ENCODE data around the gene HIVEP3. TPM values are rescaled to one million over a fixed set of nuclear protein-coding genes. Genes with fewer than 3 reads are reported as not detected.

Gene HIVEP3
- total and polyA plus RNA-seq, 2 of the 13 experiments (the other 11 are each of a cell fraction or from before 2014, with no cell fraction given) = 0.05 TPM; not detected in 1

GRCh38 chr1:41698916-41699860 is 219.5 kb downstream of the HIVEP3 start:
- CTCF ChIA-PET (ENCODE audit: low intra/inter-chr PET ratio, low total read pairs) = no interaction called here
- POLR2A ChIA-PET = no interaction called here
- 32% methylated on average over 8 of the region's 19 CpGs for whole genome bisulfite sequencing (ENCODE audit: low lambda C conversion rate)

More at GRCh38 chr1:41698916-41699860, 219.5 kb downstream of the HIVEP3 start:
- no peaks in the 10 kb centered on the region for H3K36me3 ChIP-seq (replicated peaks in 1 of 2; ENCODE audit: control insufficient read depth in 1 of 2, insufficient read depth in 2 of 2, low read length in 2 of 2)
- TF ChIP-seq, protein P1, sequence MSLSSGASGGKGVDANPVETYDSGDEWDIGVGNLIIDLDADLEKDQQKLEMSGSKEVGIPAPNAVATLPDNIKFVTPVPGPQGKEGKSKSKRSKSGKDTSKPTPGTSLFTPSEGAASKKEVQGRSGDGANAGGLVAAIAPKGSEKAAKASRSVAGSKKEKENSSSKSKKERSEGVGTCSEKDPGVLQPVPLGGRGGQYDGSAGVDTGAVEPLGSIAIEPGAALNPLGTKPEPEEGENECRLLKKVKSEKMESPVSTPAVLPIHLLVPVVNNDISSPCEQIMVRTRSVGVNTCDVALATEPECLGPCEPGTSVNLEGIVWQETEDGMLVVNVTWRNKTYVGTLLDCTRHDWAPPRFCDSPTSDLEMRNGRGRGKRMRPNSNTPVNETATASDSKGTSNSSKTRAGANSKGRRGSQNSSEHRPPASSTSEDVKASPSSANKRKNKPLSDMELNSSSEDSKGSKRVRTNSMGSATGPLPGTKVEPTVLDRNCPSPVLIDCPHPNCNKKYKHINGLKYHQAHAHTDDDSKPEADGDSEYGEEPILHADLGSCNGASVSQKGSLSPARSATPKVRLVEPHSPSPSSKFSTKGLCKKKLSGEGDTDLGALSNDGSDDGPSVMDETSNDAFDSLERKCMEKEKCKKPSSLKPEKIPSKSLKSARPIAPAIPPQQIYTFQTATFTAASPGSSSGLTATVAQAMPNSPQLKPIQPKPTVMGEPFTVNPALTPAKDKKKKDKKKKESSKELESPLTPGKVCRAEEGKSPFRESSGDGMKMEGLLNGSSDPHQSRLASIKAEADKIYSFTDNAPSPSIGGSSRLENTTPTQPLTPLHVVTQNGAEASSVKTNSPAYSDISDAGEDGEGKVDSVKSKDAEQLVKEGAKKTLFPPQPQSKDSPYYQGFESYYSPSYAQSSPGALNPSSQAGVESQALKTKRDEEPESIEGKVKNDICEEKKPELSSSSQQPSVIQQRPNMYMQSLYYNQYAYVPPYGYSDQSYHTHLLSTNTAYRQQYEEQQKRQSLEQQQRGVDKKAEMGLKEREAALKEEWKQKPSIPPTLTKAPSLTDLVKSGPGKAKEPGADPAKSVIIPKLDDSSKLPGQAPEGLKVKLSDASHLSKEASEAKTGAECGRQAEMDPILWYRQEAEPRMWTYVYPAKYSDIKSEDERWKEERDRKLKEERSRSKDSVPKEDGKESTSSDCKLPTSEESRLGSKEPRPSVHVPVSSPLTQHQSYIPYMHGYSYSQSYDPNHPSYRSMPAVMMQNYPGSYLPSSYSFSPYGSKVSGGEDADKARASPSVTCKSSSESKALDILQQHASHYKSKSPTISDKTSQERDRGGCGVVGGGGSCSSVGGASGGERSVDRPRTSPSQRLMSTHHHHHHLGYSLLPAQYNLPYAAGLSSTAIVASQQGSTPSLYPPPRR (CRISPR knock-in tag; IDR thresholded peaks at IDR 0.05; ENCODE audit: borderline replicate concordance) = no peak
- no peak for TF ChIP-seq ZFP37 (CRISPR knock-in tag; IDR thresholded peaks at IDR 0.05; ENCODE audit: borderline replicate concordance)
- no peak for TF ChIP-seq HDAC1 (CRISPR knock-in tag; IDR thresholded peaks at IDR 0.05)
- no peak for TF ChIP-seq ZNF773 (CRISPR knock-in tag; IDR thresholded peaks at IDR 0.05; ENCODE audit: borderline replicate concordance)
- no peak for TF ChIP-seq SIX1 (CRISPR knock-in tag; IDR thresholded peaks at IDR 0.05; ENCODE audit: borderline replicate concordance)
- TF ChIP-seq FOXM1 (CRISPR knock-in tag; IDR thresholded peaks at IDR 0.05) = no peak
- TF ChIP-seq DRAP1 (CRISPR knock-in tag; IDR thresholded peaks at IDR 0.05) = no peak
- no peak for TF ChIP-seq NFYB (CRISPR knock-in tag; IDR thresholded peaks at IDR 0.05)
- TF ChIP-seq ZNF7 (CRISPR knock-in tag; IDR thresholded peaks at IDR 0.05) = no peak
- no peak for TF ChIP-seq RFX5 (IDR thresholded peaks at IDR 0.05; ENCODE audit: low read depth, low read length)
- no peak for TF ChIP-seq MTA1 (CRISPR knock-in tag; IDR thresholded peaks at IDR 0.05; ENCODE audit: borderline replicate concordance)
- BruUV-seq (replicated peaks) = no TSS peak
- ATAC-seq (no peak), FAIRE-seq (no peak), DNase-seq (ENCODE audit: low spot score) (no peak)
- H3K27ac ChIP-seq (ENCODE audit: extremely low read length, insufficient read depth, low read length) = no peak overlapping the region
- H2AFZ ChIP-seq (ENCODE audit: low read length) = no peak overlapping the region
- no peak overlapping the region for H3K4me2 ChIP-seq (ENCODE audit: low read depth, low read length)
- H3K27me3 ChIP-seq (ENCODE audit: control insufficient read depth in 1 of 2, insufficient read depth in 2 of 2, low read length in 2 of 2) = peaks cover 0 to 11% of the 10 kb centered on the region in 2 experiments; a peak in 3 of 5 replicates
- intact Hi-C loops (cut with micrococcal nuclease; ENCODE audit: unreplicated experiment) (no loop called here), in situ Hi-C loops (cut with HindIII; ENCODE audit: extremely low pct_ligation_motif_present, low pct_unique_long_range_greater_than_20kb) (no loop called here)
- no peak overlapping the region for H3K4me3 ChIP-seq (replicated peaks in 1 of 3; ENCODE audit: insufficient read depth in 1 of 3, low read depth in 2 of 3, low read length in 3 of 3)
- no peaks in the 10 kb centered on the region for H3K9me3 ChIP-seq (ENCODE audit: low read length)
- no peak overlapping the region for H3K9ac ChIP-seq (ENCODE audit: insufficient read depth, low read depth, low read length)
- H3K4me1 ChIP-seq (ENCODE audit: insufficient read depth, low read length) = no peaks in the 10 kb centered on the region
- no peaks in the 10 kb centered on the region for H4K20me1 ChIP-seq (ENCODE audit: insufficient read depth, low read length)
- no peaks in the 10 kb centered on the region for H3K79me2 ChIP-seq (ENCODE audit: insufficient read depth, low read length)

All from HepG2 (cell line).